Epithelial cell of esophagus (primary cell): ENCODE results near the gene SLC39A8.

ENCODE experiments used
- DNase-seq: peaks from one replicate; pipeline ENCODE4 v3.0.0; 2010; ENCODE audit warnings: low read depth
- H3K4me3 ChIP-seq: 2 replicates; pipeline ENCODE4 v1.5.1; 2011; ENCODE audit warnings: mild to moderate bottlenecking, low read length, control low read depth
- CTCF ChIP-seq: IDR thresholded peaks from 2 replicates; pipeline ENCODE4 v1.5.1; 2011; ENCODE audit warnings: low read depth, mild to moderate bottlenecking, low read length, control low read depth, inconsistent platforms; ENCODE audit not compliant: insufficient read depth; ENCODE audit errors: missing control alignments

SLC39A8 gene

GRCh38 chr4:102350634-102351033 is 5.4 kb upstream of the SLC39A8 start:
- no peak overlapping the region for H3K4me3 ChIP-seq
- TF ChIP-seq CTCF: no peak
- DNase-seq: no peak

- no peak for DNase-seq
- TF ChIP-seq CTCF: no peak
- H3K4me3 ChIP-seq: no peak overlapping the region
Measured at GRCh38 chr4:102348701-102349100, 3.4 kb upstream of the SLC39A8 start.

- no peak for DNase-seq
- TF ChIP-seq CTCF: no peak
- H3K4me3 ChIP-seq: peak overlapping the region; percentile 93
Measured at GRCh38 chr4:102345795-102346100, 466 bp upstream of the SLC39A8 start.

GRCh38 chr4:102344520-102344953 is 745 bp downstream of the SLC39A8 start:
- peak overlapping the region; percentile 93 for H3K4me3 ChIP-seq
- no peak for DNase-seq
- peak; percentile 1 for TF ChIP-seq CTCF

GRCh38 chr4:102343964-102344519 is 1.2 kb downstream of the SLC39A8 start:
- peak; percentile 82 for DNase-seq
- no peak for TF ChIP-seq CTCF
- peak overlapping the region; percentile 93 for H3K4me3 ChIP-seq

GRCh38 chr4:102342404-102343074 is 2.7 kb downstream of the SLC39A8 start:
- DNase-seq: no peak
- H3K4me3 ChIP-seq: no peak overlapping the region
- TF ChIP-seq CTCF: no peak

GRCh38 chr4:102341201-102341600 is 4.1 kb downstream of the SLC39A8 start:
- no peak overlapping the region for H3K4me3 ChIP-seq
- DNase-seq: no peak
- TF ChIP-seq CTCF: no peak
